NCI-H446 (cell line): Measurements from ENCODE around the gene SLC38A9.

Experiments
- DNase-seq, 2 experiments: peaks; one replicate each; lab custom pipeline; 2025; lab: John Stamatoyannopoulos, UW

The SLC38A9 gene

DNA sequence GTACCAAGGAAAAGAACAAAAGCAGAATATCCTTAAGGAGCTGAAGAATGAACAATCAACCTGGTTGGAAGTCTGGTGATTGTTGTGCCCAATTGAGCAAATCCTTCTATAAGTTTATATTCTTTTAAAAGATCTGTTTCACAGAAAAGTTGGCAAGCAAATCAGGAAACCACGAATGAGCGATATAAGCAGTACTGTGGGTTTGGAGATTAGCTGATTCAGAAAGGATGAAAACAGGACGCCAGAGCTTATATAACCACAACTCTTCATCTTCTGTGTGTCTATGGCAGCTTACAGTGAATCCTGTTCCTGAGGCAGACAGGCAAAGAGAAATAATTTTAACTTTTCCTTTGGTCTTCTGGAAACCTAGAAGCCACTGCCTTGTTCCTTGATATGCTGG is 61.7 kb downstream of the SLC38A9 start:
- DNase-seq = no peak

DNA sequence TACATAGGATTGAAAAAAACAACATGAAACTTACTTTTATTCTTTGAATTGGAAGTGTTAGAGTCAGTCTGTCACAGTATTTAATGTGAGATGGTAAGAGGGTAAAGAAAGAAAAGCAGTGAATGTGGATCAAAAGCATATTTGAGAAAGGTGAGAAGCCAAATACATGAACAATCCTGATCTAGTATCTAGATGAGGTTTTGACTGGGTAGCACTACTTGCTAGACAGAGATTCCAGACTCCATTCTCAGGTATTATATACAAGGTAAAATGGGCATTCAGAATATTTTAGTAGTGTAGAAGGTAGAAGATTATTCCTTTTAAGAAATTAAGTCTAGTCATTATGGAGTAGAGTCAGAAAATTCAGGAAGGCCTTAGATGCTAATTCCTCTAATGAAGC is 62.2 kb downstream of the SLC38A9 start:
- DNase-seq = no peak

DNA sequence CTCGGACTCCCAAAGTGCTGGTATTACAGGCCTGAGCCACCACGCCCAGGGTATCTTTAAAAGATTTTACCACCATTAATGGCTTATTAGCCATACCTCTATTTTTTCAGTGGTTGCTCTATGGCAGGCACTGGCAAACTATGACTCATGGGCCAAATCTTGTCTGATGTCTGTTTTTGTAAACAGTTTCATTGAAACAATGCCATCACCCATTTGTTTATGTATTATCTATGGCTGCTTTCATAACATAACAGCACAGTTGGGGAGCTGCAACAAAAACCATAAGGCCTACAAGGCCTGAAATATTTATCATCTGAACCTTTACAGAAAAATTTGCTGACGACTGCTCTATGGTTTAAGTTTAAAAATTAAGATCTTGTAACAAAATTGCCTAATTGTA is 66.8 kb downstream of the SLC38A9 start:
- DNase-seq = no peak

DNA sequence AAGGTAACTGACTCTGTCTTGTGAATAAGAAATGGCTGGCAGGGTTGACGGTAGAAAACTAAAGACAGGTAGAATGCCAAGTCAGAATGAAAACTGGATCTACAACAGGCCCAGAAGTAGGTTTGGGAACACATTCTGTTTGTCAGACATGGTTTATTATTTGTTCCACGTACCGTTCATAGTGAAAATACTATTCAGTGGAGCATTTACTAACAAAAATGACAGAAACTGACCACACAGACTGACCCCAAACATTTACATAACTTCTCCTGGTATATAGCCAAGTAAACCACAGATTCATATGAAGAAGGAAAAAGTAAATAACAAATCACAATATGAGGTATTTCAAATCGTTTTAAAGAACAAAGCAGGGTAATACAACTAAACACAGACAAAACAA is 73.7 kb downstream of the SLC38A9 start:
- DNase-seq = no peak

DNA sequence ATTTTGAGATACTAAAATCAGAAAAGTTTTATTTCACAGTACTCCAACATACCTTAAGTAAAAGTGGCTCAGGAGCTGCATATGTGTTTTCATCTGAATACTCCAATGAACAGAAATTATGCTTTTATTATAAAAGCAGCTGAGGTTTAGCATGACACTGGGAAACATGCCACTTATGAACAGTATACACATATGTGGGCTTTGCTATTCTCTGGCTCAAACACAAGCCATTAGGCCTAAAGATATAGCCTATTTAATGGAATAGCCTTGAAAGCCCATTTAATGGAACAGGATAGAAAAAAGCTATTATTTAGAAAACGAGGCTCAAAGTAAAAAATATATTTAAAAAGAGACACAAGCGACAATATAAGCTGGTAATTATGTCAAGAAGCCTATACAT is 74.1 kb downstream of the SLC38A9 start:
- no peak for DNase-seq

DNA sequence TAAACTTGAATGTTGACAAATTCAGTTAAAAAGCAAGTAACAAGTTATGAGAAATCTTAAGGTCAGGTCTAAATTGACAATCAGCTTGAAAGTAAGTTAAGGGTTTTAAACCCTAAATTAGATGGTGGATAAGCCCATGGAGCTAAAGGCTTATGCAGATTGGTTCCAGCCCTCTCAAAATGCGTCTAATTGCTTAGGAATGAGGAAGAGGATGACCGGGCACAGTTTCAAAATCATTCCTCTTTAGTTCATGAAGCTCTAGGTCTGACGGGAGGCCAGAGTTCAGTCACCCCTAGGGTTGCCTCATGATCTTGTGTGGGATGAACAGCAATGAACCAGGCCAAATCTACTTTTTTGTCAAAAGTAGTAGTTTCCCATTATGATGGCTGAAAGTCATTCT is 75.4 kb downstream of the SLC38A9 start:
- peak in 1 of 2 experiments; percentile 7 for DNase-seq

DNA sequence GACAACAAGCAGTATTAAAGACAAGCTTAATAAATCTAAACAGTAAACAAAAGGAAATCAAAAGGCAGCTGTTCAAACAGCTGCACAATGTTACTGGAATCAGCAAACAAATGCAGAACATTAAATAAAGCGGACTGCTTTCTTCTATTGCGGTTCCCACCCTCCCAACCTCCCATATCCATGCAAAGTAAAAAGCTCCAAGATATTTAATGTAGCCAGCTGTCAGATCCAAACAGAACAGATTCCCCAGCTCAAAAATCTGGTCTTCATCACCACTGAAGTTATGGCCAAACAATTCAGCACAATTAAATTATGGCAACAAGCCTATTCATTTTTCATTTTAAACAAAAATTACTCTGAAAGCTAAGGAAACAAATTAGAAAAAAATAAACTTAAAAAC is 75.9 kb downstream of the SLC38A9 start:
- peak in 1 of 2 experiments; percentile 31 for DNase-seq

DNA sequence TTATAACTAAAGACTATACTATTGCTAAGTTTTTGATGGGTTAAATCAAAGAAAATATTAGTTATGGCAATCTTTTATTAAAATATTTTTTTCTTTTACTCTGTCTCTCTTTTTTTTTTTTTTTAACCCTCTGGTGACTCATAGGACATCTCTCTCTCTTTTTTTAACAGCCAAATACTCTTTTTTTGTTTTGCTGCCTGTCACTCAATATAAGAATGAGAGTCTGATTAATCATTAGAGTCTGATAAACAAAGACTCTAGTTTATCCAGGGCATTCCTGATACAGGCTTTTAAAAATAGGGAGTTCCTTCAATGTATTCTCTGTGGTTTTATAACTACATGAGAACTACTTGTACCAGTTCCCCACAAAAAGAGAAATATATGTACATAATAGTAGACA is 77.3 kb downstream of the SLC38A9 start:
- DNase-seq = no peak

DNA sequence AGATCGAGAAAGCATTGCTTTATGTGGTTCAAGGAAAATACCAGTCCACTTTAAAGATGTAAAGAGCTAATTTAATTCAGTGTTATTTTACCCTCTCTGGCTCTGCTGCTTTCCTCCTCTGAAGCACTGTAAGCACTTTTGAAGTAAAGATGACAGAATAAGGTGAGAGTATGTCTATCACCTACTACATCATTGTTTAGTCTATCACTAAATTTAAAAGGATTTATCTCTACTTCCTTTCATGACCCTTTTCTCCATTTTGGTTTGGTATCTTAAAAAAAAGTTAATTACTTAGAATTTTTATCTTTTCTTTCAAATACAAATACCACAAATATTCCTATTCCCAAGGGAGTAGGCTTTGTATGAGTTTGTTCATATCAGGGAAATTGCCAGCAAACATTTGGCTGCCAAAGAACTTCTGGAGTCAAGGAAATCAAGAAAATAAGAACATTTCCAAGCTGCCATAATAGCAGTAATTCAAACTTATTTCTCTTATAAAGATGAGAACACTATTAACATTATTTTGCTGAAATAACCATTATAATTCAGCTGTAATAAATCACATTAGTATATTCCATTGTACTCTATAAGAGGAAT is 77.8 kb downstream of the SLC38A9 start:
- DNase-seq = peak in 1 of 2 experiments; percentile 68

DNA sequence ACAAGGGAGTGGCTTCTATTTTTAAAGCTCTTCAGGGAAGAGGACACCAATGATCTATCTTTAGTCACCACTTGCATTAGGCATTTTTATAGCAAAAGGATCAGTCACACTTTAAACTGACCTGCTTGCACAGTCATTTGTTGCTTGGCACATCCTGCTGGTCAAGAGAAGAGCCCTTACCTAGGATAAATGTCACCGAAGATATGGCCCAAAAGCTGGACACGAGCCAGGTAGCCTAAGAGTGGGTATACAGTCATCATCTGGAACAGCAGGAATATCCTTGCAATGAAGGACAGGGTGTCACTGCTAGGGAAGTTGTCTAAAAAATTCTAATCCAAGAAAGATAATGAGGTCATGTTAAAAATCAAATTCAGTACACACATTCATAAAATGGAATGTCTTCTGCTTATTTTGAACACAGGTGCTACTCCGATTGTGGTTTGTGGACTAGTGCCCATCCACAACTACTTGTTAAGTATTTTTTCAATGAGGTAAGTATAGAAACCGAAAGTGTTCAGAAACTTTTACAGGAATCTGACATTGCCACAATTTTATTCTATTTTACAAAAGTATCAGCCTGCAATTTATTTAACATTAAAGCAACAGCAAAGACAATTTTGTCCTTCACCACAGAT is 78.4 kb downstream of the SLC38A9 start:
- DNase-seq = no peak

DNA sequence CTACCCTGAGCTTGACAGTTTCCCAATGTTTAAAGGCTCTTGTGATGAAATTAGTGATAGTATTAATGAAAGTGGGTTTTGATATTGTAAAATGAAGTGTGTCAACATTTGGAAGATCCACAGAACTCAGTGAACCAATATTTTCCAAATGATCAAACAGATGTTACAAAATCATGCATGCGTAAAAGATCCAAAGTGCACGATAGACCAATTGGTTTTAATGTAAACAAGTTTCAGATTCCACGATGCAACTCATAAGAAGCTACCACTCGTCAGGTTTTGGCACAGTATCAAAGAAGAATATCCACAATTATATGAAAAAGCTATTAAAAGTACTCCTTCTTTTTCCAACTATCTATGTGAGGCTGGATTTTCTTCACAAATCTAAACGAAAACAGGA is 82.3 kb downstream of the SLC38A9 start:
- DNase-seq = peak in 1 of 2 experiments; percentile 25

DNA sequence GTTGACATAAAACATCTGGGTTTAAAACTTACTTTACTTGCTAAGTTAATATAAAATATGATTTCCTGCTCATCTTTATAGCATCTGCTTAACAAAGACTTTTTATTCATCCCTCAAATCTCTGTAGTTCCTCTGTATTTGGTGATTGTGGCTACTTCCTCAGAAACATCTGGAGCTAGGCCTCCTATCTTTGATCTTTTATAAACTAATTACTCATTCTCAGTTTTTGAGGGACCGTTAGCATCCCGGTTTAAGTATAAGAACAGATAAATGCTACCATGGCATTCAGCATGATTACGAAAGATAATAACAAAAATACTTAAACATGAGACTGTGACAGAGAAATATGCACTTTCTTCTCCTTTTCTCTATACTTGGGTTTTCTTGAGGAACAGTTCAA is 85.3 kb downstream of the SLC38A9 start:
- no peak for DNase-seq

DNA sequence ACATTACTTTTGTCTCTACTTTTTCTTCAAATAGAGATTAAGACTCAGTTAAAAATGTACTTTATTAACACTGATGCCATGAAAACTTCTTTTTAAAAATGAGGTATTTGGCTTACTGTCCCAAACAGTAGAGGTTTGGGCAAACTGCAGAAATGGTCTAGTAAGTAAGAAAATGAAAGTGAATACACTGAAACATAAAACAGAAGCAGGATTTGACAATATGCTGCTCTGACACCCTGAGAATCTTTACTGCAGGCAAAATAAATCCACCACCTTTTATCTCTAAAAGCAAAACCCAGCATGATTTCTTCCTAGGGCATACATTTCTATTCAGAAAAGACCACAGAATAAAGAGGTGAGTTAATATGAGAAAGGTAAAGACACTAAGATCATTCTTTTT is 86.2 kb downstream of the SLC38A9 start:
- no peak for DNase-seq

DNA sequence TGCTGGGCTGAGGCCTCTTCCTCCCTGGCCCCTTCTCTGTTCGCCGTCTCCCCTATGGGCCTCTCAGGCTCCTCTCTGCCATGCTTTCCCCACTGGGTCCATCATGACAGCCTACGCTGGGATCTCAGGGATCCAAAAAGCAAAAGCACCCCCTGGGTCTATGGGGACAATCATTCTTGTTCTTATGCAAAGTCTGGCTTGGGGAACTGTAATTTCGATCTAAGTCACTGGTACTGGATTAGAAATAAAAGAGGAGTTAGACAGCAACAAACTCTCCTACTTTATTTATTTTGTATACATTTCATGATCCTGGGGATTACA is 86.6 kb downstream of the SLC38A9 start:
- no peak for DNase-seq

DNA sequence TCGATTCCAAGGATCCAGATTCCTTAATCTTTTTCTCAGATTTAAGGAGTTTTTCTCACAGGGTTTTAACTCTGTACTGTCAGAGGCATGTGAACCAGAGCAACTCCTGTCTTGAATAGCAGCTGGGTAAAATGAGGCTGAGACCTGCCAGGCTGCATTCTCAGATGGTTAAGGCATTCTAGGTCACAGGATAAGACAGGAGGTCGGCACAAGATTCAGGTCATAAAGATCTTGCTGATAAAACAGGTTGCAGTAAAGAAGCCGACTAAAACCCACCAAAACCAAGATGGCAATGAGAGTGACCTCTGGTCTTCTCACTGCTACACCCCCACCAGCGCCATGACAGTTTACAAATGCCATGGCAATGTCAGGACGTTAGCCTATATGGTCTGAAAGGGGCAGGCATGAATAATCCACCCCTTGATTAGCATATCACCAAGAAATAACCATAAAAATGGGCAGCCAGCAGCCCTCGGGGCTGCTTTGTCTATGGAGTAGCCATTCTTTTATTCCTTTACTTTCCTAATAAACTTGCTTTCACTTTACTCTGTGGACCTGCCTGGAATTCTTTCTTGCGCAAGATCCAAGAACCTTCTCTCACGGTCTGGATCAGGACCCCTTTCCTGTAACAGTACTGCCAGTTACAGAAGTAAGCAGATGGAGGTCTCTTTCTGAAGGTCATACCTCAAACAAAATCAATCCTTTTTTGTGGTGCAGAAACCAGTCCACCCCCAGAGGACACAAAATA is 87.1 kb downstream of the SLC38A9 start:
- no peak for DNase-seq

DNA sequence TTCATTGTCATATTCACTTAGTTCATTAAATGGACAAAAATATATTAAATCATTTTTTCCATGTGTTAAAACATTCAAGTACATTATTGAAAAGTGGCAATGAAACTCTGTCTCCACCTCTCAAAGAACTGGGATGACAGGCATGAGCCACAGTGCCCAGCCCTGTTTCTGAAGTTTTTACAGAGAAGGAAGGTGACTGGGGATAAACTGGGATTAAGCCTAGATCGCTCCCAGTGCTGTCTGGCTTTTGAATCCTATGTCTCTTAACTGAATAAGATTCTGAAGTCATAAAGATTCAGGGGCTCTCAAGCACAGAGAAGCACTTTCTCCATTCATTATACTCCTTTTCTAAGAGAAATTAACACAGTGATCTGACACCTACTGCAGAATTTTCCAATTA is 88.3 kb downstream of the SLC38A9 start:
- no peak for DNase-seq

DNA sequence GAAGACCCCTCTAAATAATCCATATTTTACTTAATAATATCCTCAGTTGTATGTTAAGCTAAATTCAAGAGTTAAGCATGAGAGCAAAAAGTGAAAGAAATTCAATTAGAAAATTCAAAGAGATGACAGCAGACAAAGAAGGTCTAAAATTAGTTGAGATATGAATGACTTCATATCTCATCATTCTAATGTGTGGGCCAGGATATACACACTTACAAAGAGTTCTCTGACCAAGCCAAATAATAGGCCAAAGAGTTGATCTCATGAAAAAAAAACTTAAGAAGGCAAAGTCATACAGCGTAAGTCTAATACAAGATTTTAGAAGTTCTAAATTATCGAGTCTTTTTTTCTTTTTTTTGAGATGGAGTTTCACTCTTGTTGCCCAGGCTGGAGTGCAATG is 89.7 kb downstream of the SLC38A9 start:
- no peak for DNase-seq

DNA sequence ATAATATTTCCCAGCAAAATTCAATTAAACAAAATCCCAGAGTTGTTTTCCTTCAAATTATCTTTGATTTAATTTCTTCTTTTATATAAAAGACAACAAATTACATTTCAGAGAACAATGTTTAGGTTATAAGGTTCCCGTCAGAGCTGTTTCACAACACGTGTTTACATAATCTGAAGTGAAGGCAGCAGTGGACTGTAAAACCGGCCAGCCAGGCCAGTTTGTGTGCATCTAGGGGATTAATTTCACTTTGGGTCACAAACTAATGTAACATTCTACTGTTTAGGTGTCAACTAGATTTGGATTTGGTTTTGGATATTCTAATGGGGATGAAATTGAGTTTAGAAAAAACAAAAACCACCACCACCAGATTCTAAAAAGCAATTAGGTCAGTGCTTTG is 90.9 kb downstream of the SLC38A9 start:
- DNase-seq = no peak

DNA sequence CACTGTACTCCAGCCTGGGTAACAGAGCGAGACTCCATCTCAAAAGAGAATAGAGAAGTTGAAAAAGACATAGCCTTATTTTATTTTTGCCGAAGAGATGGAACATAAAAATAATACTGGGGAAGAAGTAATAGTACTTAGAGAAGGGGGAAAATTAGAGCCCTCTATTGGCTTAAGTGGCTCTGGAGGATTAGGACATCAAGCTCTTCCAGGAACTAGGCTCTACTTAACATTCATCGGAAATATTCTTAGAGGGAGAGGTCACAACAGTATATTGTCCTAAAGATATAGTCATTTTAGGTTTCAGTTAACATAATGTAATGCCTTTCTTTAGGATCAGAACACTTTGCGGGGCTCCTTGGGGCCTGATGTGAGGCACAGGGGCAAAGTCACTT is 91.4 kb downstream of the SLC38A9 start:
- no peak for DNase-seq

DNA sequence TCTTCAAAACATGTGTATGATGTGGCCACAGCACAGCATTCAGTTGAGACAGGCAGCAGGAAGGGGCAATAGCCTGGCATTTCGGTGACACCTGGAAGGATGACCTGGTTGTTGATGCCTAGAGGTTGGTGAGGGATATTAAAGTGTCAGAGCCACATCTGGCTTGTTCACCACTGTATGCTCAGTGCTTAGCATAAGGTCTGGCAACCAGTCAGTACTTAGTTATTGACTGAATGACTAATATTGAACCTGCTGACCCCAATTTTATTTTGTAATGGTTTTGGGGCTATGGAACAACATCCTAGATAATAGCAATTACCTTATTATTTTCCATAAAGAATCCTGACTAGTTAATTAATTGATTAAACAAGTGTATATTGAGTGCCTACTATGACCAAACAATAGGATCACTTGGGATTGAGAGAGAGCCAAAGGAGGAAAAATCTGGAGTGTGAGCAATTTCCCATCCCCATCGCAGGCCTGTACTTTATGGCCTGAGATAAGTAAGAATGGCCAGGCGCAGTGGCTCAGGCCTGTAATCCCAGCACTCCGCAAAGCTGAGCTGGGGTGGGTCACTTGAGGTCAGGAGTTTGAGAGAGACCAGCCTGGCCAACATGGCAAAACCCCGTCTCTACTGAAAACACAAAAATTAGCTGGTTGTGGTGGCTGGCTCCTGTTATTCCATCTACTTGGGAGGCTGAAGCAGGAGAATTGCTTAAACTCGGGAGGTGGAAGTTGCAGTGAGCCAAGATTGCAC is 91.9 kb downstream of the SLC38A9 start:
- DNase-seq = no peak

DNA sequence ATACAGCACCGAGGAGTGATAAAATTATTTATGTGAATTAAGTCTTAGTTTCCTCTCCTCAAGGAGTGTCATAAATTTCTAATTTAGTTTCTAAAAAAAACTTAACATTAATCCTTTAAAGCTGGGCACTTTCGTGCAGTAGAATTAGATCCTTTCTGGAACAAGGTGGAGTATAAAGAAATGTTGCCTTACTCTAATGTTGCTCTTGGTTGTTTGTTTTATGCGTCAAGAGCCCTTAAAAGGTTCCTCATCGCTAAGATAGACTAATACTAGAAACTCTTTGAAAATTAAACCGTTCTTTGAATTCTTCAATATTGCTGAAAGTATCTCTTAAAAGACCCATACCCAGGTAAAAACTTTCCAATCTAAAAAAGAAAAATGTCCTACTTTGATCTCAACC is 93.8 kb downstream of the SLC38A9 start:
- no peak for DNase-seq

DNA sequence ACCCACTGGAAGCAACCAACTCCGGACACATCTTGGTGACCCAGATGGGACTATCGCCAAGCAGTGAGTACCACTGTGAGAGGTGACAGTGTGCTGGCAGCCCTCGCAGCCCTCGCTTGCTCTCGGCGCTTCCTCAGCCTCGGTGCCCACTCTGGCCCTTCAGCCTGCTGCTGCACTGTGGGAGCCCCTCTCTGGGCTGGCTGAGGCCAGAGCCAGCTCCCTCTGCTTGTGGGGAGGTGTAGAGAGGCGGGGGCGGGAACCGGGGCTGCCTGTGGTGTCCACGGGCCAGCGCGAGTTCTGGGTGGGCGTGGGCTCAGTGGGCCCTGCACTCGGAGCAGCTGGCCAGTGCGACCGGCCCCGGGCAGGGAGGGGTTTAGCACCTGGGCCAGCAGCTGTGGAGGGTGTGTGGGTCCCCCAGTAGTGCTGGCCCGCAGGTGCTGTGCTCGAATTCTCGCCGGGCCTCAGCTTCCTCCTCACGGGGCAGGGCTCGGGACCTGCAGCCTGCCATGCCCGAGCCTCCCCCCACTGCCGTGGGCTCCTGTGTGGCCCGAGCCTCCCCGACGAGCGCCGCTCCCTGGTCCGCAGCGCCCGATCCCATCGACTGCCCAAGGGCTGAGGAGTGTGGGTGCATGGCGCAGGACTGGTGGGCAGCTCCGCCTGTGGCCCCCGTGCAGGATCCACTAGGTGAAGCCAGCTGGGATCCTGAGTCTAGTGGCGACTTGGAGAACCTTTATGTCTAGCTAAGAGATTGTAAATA is 98.8 kb downstream of the SLC38A9 start:
- no peak for DNase-seq
